Heart right ventricle (tissue), 16 donors: Measurements from ENCODE around the gene TNNT1. TPM values are rescaled to one million over a fixed set of nuclear protein-coding genes. Genes with fewer than 3 reads are reported as not detected.

Source experiments
- ATAC-seq, 8 donors: fragments of 200-7000 bp; cut with Tn5 transposase; one replicate each; pipeline ENCODE4 v1.9.1; 2020; ENCODE audit warnings: mild to moderate bottlenecking in 8 of 8, moderate library complexity in 8 of 8, moderate number of reproducible peaks in 1 of 8
- DNase-seq, 2 donors: peaks; one replicate each; pipeline ENCODE4 v3.0.0-alpha.2; 2020
- H3K27ac ChIP-seq, 10 donors: fragments of 200-600 bp; sonication (generic) in 2 of 10; one replicate each; pipeline versions ENCODE4 v1.5.0 to v1.8.0; 2020 to 2022; ENCODE audit warnings: mild to moderate bottlenecking in 3 of 10
- H3K27me3 ChIP-seq, 7 donors: fragments of 200-600 bp; one replicate each; pipeline ENCODE4 v1.8.0; 2021 to 2022; ENCODE audit warnings: mild to moderate bottlenecking in 2 of 7
- H3K36me3 ChIP-seq, 9 donors: fragments of 200-600 bp; sonication (generic) in 1 of 9; one replicate each; pipeline versions ENCODE4 v1.5.0 to v1.8.0; 2020 to 2022; ENCODE audit warnings: mild to moderate bottlenecking in 2 of 9
- H3K4me1 ChIP-seq, 9 donors: fragments of 200-600 bp; sonication (generic) in 1 of 9; one replicate each; pipeline versions ENCODE4 v1.5.0 to v1.8.0; 2020 to 2022; ENCODE audit warnings: mild to moderate bottlenecking in 4 of 9
- H3K4me3 ChIP-seq, 10 donors: fragments of 200-600 bp; sonication (generic) in 2 of 10; one replicate each; pipeline versions ENCODE4 v1.5.0 to v1.8.0; 2020 to 2022; ENCODE audit warnings: mild to moderate bottlenecking in 7 of 10, moderate library complexity in 2 of 10
- H3K9me3 ChIP-seq, 11 donors: fragments of 200-600 bp in 10 of 11; sonication (generic) in 2 of 11; one replicate each; pipeline versions ENCODE4 v1.5.0 to v1.8.0; 2013 to 2022; ENCODE audit warnings: mild to moderate bottlenecking in 2 of 11, control low read depth in 1 of 11, moderate library complexity in 1 of 11
- CTCF ChIP-seq, 9 donors: fragments of 200-600 bp; sonication (generic) in 2 of 9; IDR thresholded peaks; one replicate each; pipeline versions ENCODE4 v1.5.0 to v1.8.0; 2021 to 2022; ENCODE audit warnings: antibody characterized with exemption in 9 of 9, mild to moderate bottlenecking in 5 of 9, moderate library complexity in 1 of 9
- WGBS, 2 donors: extraction: QIAGEN DNeasy Blood & Tissue Kit; methylation state at CpG; one replicate each; pipeline ENCODE4 v1.1.7; 2013; ENCODE audit warnings: inconsistent platforms in 1 of 2; 5-methylcytosine and 5-hydroxymethylcytosine counted together
- intact Hi-C, 10 donors: fragments of 100-400 bp; cut with DNase I; formaldehyde crosslinking; loops; one replicate each; pipeline versions ENCODE4 v1.11.1 to v1.14.2; 2022
- polyA plus RNA-seq, 2 donors: library from polyadenylated mRNA; stranded (reverse); fragments of 200-250 nt; gene quantifications; one replicate each; pipeline ENCODE4 v1.2.3, GENCODE V29; 2013
- total RNA-seq, 10 donors: library from RNA; stranded (reverse); fragmentation: NEBNext Ultra II Directional in 3 of 10; extraction: Animal tissue kit (Norgen Biotek cat#: 25700) in 3 of 10; gene quantifications; one replicate each; pipeline versions ENCODE4 v1.2.1 to v1.2.4, GENCODE V29; 2021 to 2023
- donor health status: Arrhythmogenic right ventricular cardiomyopathy.
- donor health status: ischemic (EF 13 %, LVEDD 7.1; RV severe dilation, severe dysfunction).
- donor health status: healthy with polysubstance abuse.
- donor health status: DM: no; HTN: yes; CAD: no.
- donor health status: DM: no; HTN: no; CAD: no.
- donor health status: ischemic (EF 25% LVEDD 6.9; RV normal size, moderate dysfunction).
- donor health status: ischemic (EF 25% LVEDD 5.7; RV mildly dilated, moderate dysfunction).
- donor health status: healthy.
- donor health status: DM: yes; HTN: yes; CAD: no.
- donor health status: Ischemic cardiomyopathy.
- donor health status: ischemic (EF 35%, LVEDD 5.7; RV mildly dilated, moderate dysfunction).
- donor health status: nonischemic (EF 11% LVEDD 7.7; RV severe dilation, severe dysfunction).
- donor health status: DM: yes; HTN: yes; CAD: no.
- donor health status: PGD.
- donor health status: ischemic (EF 29% LVEDD 5.4; RV normal size, mild dysfunction).
- donor health status: nonischemic (EF 23%, LVEDD 6.1; RV moderate dilation, normal function).

Gene TNNT1
- total and polyA plus RNA-seq, 12 donors, result 19.7 to 721 (median 97.1) TPM

DNA sequence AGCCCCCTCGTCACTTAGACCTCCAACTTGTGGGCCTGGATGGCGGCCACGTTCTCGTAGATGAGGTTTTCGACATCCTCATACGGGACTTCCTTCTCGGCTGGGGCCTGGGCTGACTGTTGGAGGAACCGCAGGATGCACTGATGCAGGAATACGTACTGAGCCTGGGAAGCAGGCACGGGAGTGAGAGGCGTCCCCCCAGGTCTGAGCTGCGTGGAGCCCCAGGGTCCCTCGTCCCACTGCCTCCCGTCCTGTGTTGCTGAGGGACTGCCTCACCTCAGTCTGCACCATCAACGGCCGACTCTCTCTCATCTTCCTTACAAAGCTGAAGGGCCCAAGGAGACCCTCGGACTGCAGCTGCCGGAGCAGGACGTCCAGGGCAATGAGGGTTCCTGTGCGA lies 32.7 kb upstream of the TNNT1 start:
- Histone ChIP-seq H3K36me3 (no peaks in the 10 kb centered on the region), H3K9me3 (no peaks in the 10 kb centered on the region), H3K4me3 (no peak overlapping the region), H3K4me1 (peaks cover 4 to 17% (median 13%) of the 10 kb centered on the region in 9 donors), H3K27ac (no peak overlapping the region), H3K27me3 (peaks cover 17 to 77% (median 60%) of the 10 kb centered on the region in 7 donors)
- TF ChIP-seq CTCF (IDR thresholded peaks at IDR 0.05), result no peak
- no peak for ATAC-seq
- WGBS, 2 donors, result 74% methylated on average over 20 of the region's 20 CpGs
- DNase-seq, result no peak
- intact Hi-C loops, result no loop called here

DNA sequence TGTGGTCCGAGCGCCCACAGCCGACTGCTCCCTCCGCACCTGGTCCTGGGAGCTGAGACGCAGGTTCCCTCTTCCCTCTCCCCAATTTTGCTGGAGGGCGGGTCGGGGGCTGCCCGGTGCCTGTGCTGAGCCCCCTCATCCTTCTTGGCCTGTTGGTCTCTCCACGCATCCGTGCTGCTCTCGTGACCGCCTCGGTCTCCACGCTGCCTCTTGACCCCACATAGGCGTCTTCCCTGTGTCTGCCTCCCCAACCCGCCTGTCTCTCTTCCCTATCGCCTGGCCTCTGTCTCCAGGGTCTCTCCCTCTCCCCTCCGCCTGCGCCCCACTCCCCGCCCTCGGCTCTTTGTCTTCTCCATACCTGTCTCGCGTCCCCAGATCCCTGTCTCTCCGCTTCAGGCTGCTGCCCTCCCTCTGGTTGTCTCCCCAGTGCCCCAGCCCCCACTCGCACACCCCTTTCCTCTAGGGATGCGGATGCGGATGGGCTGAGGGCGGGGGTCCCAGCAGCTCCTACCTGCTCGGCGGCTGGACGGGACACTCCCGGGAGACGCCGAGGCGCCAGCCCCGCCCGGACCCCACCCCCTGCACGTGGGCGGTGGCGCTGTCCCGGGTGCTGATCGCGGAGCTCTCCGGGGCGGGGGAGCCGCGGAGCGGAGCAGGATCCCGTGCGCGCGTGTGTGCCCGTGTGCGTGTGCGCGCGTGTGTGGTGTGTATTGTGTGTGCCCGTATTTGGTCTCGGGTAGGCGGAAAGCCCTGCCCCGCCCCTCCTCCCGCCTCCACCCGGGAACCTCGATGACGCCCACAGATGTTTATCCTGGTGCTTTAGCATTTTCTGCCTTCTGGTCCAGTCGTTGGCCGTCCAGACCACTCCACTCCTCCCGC lies 30.8 kb upstream of the TNNT1 start, which contains the start of gene SYT5:
Gene SYT5, minus strand, starts transcription at position 684 of the 879 bp plus-strand sequence. CDS start 1,248 bp downstream, outside the sequence.
- DNase-seq, result peak in 1 of 2 donors; percentile 48
- 1 to 2% methylated on average over 61 to 68 of the region's 68 CpGs for WGBS, 2 donors
- intact Hi-C loops, result no loop called here
- Histone ChIP-seq H3K27ac (no peak within 1 kb of the TSS), H3K4me3 (peak within 1 kb of the TSS in 9 of 10 donors; percentile 2 to 45 (median 36)), H3K36me3 (no peaks in the 10 kb centered on the region), H3K27me3 (peaks cover 34 to 90% (median 79%) of the 10 kb centered on the region in 7 donors), H3K4me1 (peaks cover 4 to 17% (median 13%) of the 10 kb centered on the region in 9 donors), H3K9me3 (no peaks in the 10 kb centered on the region)
- no peak for TF ChIP-seq CTCF (IDR thresholded peaks at IDR 0.05)
- peak; percentile 77 to 89 (median 87) for ATAC-seq

- intact Hi-C loops, result no loop called here
- H3K36me3 ChIP-seq, result no peaks in the 10 kb centered on the region
- no peak overlapping the region for H3K27ac ChIP-seq
- TF ChIP-seq CTCF (IDR thresholded peaks at IDR 0.05), result no peak
- peak overlapping the region in 9 of 10 donors; percentile 2 to 45 (median 36) for H3K4me3 ChIP-seq
- 2 to 5% methylated on average over 61 of the region's 61 CpGs for WGBS, 2 donors
- no peaks in the 10 kb centered on the region for H3K9me3 ChIP-seq
- DNase-seq, result peak; percentile 45 to 55
- ATAC-seq, result peak; percentile 65 to 81 (median 70)
- H3K27me3 ChIP-seq, result peaks cover 36 to 98% (median 88%) of the 10 kb centered on the region in 7 donors
- peaks cover 4 to 22% (median 14%) of the 10 kb centered on the region in 9 donors for H3K4me1 ChIP-seq
Measured at GRCh38 chr19:55178781-55179599, 30.0 kb upstream of the TNNT1 start.

- WGBS, 2 donors, result 41 to 42% methylated on average over 2 of the region's 2 CpGs
- H3K27me3 ChIP-seq, result peaks cover 42 to 100% (median 98%) of the 10 kb centered on the region in 7 donors
Measured at GRCh38 chr19:55176076-55176475, 27.1 kb upstream of the TNNT1 start.

More at GRCh38 chr19:55176076-55176475, 27.1 kb upstream of the TNNT1 start:
- ATAC-seq, result no peak
- no peaks in the 10 kb centered on the region for H3K9me3 ChIP-seq
- no peak overlapping the region for H3K27ac ChIP-seq
- intact Hi-C loops, result no loop called here
- H3K4me3 ChIP-seq, result no peak overlapping the region
- peaks cover 7 to 37% (median 21%) of the 10 kb centered on the region in 9 donors for H3K4me1 ChIP-seq
- H3K36me3 ChIP-seq, result no peaks in the 10 kb centered on the region
- DNase-seq, result no peak
- TF ChIP-seq CTCF (IDR thresholded peaks at IDR 0.05), result no peak
